Kidney (tissue), 14 donors: ENCODE results near the gene NXF1. TPM values are rescaled to one million over a fixed set of nuclear protein-coding genes. Genes with fewer than 3 reads are reported as not detected.

ENCODE experiments used
- DNase-seq, 5 donors: peaks; one replicate each; pipeline ENCODE4 v3.0.0-alpha.2; 2013 to 2020
- FAIRE-seq: peaks from 2 replicates; lab custom pipeline; 2012; peaks lifted over from hg19 to GRCh38; lab: Jason Lieb, UNC
- H3K27ac ChIP-seq, 2 donors: one replicate each; pipeline ENCODE4 v1.7.0; 2013; ENCODE audit warnings: low read depth in 2 of 2, low read length in 2 of 2, inconsistent platforms in 1 of 2
- H3K27me3 ChIP-seq: one replicate; pipeline ENCODE4 v1.7.1; 2013; ENCODE audit warnings: low read length, inconsistent platforms; ENCODE audit not compliant: control insufficient read depth, insufficient read depth
- H3K36me3 ChIP-seq, 3 donors: one replicate each; pipeline versions ENCODE4 v1.7.0 to v1.7.1; 2013; ENCODE audit warnings: low read length in 3 of 3, control low read depth in 1 of 3, inconsistent platforms in 1 of 3; ENCODE audit not compliant: insufficient read depth in 3 of 3, control insufficient read depth in 2 of 3
- H3K4me1 ChIP-seq, 3 donors: one replicate each; pipeline versions ENCODE4 v1.7.0 to v1.7.1; 2013; ENCODE audit warnings: low read length in 3 of 3, inconsistent platforms in 1 of 3, low read depth in 1 of 3; ENCODE audit not compliant: control insufficient read depth in 2 of 3, insufficient read depth in 2 of 3
- H3K4me3 ChIP-seq, 3 donors: one replicate each; pipeline versions ENCODE4 v1.7.0 to v1.8.1; 2013; ENCODE audit warnings: low read length in 3 of 3, control low read depth in 1 of 3, inconsistent platforms in 1 of 3
- H3K9ac ChIP-seq, 3 donors: one replicate each; pipeline versions ENCODE4 v1.7.0 to v1.7.1; 2013; ENCODE audit warnings: low read length in 3 of 3, control low read depth in 1 of 3, inconsistent platforms in 1 of 3
- H3K9me3 ChIP-seq, 3 donors: one replicate each; pipeline versions ENCODE4 v1.7.0 to v1.7.1; 2013; ENCODE audit warnings: low read length in 3 of 3, control low read depth in 1 of 3, inconsistent platforms in 1 of 3; ENCODE audit not compliant: control insufficient read depth in 2 of 3, insufficient read depth in 1 of 3
- CTCF ChIP-seq: IDR thresholded peaks from 3 replicates; pipeline ENCODE4 v1.5.1; 2012; ENCODE audit warnings: mild to moderate bottlenecking, moderate library complexity, borderline replicate concordance; ENCODE audit not compliant: insufficient read depth; ENCODE audit errors: extremely low read depth
- intact Hi-C: fragments of 100-400 bp; cut with DNase I; formaldehyde crosslinking; loops from one replicate; pipeline ENCODE4 v1.11.1; 2022
- polyA plus RNA-seq: library from polyadenylated mRNA; stranded (reverse); fragments of 350-450 nt; fragmentation: Illumina TruSeq; extraction: RNeasy Lipid Tissue Mini Kit (QIAGEN cat#74804); gene quantifications from one replicate; pipeline ENCODE4 v1.2.3, GENCODE V29; 2014; ENCODE audit warnings: low read depth, low replicate concordance; ENCODE audit not compliant: insufficient read depth
- total RNA-seq: library from RNA; stranded (reverse); fragmentation: NEBNext Ultra II Directional; extraction: Animal tissue kit (Norgen Biotek cat#: 25700); gene quantifications from one replicate; pipeline ENCODE4 v1.2.1, GENCODE V29; 2021
- donor health status: control.
- donor health status: control.
- donor health status: control.
- donor health status: control.
- donor health status: control.
- donor health status: DM: yes; HTN: yes; CAD: no.
- donor health status: Normal renal cell carcinoma (clear cell type).

The NXF1 gene
- total and polyA plus RNA-seq, 2 donors from 2014 or later = 70.7 to 83.8 TPM

- Histone ChIP-seq H3K9me3 (no peaks in the 10 kb centered on the region), H3K27ac (no peak overlapping the region), H3K27me3 (no peaks in the 10 kb centered on the region), H3K4me3 (no peak overlapping the region), H3K4me1 (peaks cover 4 to 26% (median 24%) of the 10 kb centered on the region in 3 donors), H3K9ac (peak overlapping the region in 2 of 3 donors; percentile 9 to 46), H3K36me3 (peaks cover 0 to 18% (median 7%) of the 10 kb centered on the region in 3 donors)
- peak in 1 of 5 donors; percentile 39 for DNase-seq
- no peak for FAIRE-seq
- intact Hi-C loops = loop anchor here (10.0 kb wide), 1 partner anchor 76 kb away; no protein-coding TSS in a partner anchor
- TF ChIP-seq CTCF = no peak
These were observed 16.2 kb downstream of the NXF1 start for GRCh38 chr11:62788991-62789390.

- H3K9me3 ChIP-seq = no peaks in the 10 kb centered on the region
- TF ChIP-seq CTCF = peak; percentile 47
- intact Hi-C loops = loop anchor here (10.0 kb wide), 1 partner anchor 78 kb away; no protein-coding TSS in a partner anchor
- FAIRE-seq = no peak
- peaks cover 0 to 13% (median 11%) of the 10 kb centered on the region in 3 donors for H3K36me3 ChIP-seq
- H3K27ac ChIP-seq = peak within 1 kb of the TSS; percentile 92 to 93
- peaks cover 4 to 22% (median 19%) of the 10 kb centered on the region in 3 donors for H3K4me1 ChIP-seq
- H3K27me3 ChIP-seq = no peaks in the 10 kb centered on the region
- peak; percentile 98 to 99 (median 99) for DNase-seq
- H3K9ac ChIP-seq = peak within 1 kb of the TSS; percentile 61 to 93 (median 89)
- H3K4me3 ChIP-seq = peak within 1 kb of the TSS; percentile 94 to 100 (median 99)
These were observed 18.1 kb downstream of the NXF1 start, which contains the start of gene TMEM179B for GRCh38 chr11:62787005-62787759. TMEM179B (plus strand) TSS chr11:62787402; CDS start chr11:62787432, 30 bp downstream.

DNA sequence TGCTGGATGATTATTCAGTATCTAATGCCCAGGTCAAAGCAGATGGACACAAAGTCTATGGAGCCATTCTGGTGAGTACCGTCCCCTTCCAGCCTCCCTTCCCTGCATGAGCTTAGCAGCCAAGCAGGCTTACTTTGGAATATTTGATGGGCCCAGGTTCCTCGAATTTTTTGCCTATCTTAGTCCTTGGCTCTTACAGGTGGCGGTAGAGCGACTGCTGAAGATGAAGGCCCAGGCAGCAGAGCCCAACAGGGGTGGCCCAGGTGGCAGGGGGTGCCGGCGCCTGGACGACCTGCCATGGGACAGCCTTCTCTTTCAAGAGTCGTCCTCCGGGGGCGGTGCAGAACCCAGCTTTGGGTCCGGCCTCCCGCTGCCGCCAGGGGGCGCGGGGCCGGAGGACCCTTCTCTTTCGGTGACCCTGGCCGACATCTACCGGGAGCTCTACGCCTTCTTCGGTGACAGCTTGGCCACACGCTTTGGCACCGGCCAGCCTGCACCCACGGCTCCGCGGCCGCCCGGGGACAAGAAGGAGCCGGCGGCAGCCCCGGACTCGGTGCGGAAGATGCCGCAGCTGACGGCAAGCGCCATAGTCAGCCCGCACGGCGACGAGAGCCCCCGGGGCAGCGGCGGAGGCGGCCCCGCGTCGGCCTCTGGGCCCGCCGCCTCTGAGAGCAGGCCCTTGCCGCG, 18.8 kb downstream of the NXF1 start:
- Histone ChIP-seq H3K9me3 (no peaks in the 10 kb centered on the region), H3K4me3 (peak overlapping the region; percentile 54 to 100 (median 99)), H3K36me3 (peaks cover 0 to 15% (median 10%) of the 10 kb centered on the region in 3 donors), H3K27ac (peak overlapping the region; percentile 92 to 93), H3K9ac (peak overlapping the region in 2 of 3 donors; percentile 68 to 78), H3K4me1 (peaks cover 4 to 21% (median 17%) of the 10 kb centered on the region in 3 donors), H3K27me3 (no peaks in the 10 kb centered on the region)
- intact Hi-C loops = loop anchor here (10.0 kb wide), 1 partner anchor 78 kb away; no protein-coding TSS in a partner anchor
- peak; percentile 97 for TF ChIP-seq CTCF
- FAIRE-seq (no peak), DNase-seq (peak; percentile 92 to 97 (median 95))
